DMS 273 treated with DMSO at 0.1 percent for 48 hours (cell line): ENCODE measurements around the gene P2RY10.
"Not testable (repeated sequence)": the region's sequence is repeated elsewhere in the genome, so short reads cannot be mapped to it uniquely, and the experiment has no call there.

Experiments used
- DNase-seq: peaks from one replicate; lab custom pipeline; 2025; lab: John Stamatoyannopoulos, UW

P2RY10 gene, protein sequence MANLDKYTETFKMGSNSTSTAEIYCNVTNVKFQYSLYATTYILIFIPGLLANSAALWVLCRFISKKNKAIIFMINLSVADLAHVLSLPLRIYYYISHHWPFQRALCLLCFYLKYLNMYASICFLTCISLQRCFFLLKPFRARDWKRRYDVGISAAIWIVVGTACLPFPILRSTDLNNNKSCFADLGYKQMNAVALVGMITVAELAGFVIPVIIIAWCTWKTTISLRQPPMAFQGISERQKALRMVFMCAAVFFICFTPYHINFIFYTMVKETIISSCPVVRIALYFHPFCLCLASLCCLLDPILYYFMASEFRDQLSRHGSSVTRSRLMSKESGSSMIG

DNA sequence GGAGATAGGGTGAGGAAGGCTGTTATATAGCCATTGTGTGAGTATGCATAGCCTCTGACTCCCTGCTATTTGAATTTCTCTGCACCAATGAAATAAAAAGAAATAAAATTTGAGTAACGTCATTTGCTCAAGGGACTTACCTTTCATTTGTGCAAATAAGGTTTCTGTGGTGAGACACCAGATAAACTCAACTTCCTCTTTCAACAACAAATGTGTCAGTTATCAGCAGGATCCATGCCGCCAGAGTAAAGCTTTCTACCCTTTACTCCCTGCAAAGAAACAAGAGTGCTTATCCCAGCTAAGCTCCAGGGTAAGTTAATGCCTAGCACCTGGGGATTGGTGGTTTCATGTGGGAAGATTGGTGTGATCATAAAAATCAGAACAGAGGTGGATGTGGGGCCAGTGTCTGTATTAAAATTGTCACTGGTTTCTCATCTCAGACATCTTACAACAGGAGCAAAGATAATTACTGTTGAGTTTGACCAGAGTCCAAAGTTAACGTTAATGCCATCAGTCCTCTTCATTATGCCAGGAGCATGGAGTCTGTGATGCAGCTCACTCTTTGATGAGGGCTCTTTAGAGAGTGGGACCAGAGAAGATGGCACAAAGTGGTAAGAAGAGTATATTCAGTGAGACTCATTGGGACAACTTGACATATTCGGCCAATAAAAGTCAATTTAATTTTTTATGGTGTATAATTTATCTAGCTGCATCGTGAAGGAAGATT lies at the start of gene P2RY10:
TSS of gene P2RY10 (plus strand) at position 206 of the 727 bp plus-strand sequence. CDS start 15,130 bp downstream, outside the sequence.
- no peak for DNase-seq

DNA sequence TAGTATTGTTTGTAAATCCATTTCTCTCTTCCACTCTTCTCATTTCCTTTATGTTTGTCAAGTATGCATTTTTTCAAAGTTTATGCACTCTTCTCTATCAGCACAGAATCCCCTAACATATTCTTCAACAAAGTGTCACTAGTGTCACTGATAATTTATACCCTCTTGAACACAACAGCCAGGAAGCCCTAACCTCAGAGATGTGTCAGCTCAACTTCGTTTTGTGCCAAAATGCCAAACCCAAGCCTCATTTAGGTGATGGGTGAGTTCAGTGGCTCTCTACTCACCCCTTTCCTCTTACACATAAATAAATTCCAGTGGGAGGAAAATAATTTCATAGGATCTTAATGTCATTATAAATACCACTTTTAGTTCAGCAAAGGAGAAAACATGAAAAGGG lies 22.4 kb upstream of the P2RY10 start:
- no peak for DNase-seq

DNA sequence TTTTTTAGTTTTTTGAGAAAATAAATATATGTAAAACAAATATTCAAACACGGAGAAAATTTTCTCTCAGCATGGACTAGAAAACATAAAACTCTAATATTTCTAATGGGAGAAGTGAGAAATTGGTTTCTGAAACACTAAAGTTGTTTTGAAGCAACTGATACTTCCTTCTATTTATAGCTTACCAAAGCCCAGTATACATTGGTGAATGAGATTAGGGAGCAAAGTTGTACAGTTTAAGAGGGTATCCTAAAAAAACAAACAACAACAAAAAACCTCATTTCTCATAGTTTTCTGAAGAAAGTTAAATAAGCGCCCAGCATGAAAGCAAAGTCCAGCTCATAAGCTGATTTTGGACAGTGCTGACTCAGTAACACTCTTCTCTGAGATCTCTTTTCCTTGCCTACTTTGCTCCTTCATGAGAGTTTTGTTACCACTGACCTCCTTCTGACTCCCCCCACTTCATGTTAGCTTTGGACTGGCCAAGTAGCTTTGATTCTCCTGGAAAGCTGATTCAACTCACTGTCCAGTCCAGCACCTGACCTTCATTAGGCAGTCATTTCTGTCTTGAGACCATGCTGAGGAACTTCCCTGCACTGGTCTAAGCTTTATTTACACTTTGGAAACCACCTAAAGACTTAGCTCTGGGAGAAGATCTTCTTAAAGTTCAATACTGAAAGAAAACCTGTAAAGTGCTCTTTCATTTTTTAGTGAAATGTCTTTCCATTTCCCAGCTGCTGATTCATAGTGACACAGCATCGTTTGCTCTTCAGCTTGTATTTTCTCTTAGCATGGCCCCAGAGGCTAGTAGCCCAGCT lies 21.8 kb upstream of the P2RY10 start:
- no peak for DNase-seq

DNA sequence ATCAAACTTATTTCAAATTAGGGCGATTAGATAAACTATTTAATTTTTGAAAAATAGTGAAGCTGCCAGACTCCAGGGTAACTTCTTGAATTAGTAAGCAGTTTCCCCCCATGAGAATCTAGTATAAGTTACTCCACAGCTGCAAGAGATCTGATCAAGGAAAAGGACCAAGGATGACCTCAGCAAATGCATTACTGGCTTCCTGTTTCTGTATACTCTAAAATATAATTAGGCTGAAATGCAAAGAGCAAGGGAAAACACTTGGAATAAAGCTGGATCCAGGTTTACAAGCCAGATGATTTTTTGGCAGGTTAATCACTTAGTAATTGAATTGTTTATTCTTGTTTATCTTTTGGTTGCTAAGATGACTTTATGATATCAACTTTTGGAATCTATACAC lies 13.4 kb upstream of the P2RY10 start:
- DNase-seq: no peak

DNA sequence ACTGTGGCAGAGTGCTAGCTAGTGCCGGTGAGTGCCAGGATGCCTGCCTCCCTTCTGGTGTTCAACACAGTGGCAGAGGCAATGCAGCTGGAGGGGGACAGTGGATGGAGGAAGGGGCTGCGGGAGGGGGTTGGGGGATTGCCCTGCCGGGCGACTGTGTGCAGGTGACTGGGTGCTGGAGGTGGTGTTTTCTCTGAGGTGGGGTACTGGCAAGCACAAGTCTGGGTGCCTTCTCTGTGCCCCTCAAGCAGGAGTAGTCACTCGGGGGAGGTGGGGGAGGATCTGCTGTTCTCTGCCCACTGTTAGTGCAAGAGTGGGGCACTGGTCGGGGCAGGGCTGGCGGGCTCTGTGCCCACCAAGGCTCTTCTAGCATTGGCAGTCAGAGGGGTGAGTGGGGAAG lies 10.3 kb upstream of the P2RY10 start:
- DNase-seq: no peak

DNA sequence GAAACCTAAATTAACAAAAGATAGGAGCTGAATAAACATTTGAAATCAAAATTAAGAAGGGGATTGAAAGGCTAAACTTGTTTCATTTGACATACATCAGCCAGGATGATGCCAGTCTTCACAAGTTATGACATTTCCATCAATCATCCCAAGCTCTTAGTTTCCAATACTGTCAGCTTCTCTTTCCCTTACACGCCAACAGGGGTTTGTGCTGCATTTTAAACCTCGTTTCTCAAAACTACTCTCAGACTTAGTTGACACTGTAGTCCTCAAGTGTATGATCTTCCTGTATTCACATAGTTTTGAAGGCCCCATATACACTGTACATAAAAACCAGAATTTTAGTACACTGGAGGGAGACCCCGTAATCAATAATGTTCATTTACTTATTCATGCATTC lies 840 bp upstream of the P2RY10 start:
- DNase-seq: no peak

DNA sequence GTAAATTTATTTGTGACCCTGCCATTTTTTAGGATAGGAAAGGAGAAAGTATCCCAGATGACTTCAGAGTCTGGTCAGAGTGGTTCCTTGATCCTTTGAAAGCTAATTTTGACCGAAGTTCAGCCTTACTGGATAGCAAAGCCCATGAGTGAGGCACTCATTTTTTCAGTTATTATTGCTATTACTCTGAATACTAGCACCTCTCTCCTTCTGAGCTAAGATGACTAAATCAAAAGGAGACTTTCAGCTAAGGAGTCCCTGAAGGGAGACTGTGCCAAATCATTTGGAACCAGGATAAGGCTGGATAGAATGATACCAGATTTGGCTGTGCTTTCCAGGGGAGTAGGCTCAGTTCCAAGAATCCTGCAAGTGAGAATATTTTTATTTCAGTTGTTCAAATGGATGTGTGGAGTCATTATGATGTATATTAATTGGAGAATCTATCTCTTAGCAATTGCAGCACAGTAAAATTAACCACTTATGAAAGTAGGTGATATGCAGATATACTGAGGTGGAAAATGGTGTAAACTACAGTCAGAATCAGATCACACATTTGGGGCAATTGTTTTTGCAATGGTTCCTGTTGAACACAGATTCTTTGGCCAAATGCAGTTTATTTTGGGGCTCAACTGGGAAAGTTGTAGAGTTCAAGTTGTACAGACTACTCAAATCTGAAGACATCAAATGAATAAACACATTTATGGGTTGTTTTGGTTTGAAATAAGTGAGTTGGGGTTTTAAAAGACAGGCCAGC lies 1.2 kb downstream of the P2RY10 start:
- DNase-seq: no peak

DNA sequence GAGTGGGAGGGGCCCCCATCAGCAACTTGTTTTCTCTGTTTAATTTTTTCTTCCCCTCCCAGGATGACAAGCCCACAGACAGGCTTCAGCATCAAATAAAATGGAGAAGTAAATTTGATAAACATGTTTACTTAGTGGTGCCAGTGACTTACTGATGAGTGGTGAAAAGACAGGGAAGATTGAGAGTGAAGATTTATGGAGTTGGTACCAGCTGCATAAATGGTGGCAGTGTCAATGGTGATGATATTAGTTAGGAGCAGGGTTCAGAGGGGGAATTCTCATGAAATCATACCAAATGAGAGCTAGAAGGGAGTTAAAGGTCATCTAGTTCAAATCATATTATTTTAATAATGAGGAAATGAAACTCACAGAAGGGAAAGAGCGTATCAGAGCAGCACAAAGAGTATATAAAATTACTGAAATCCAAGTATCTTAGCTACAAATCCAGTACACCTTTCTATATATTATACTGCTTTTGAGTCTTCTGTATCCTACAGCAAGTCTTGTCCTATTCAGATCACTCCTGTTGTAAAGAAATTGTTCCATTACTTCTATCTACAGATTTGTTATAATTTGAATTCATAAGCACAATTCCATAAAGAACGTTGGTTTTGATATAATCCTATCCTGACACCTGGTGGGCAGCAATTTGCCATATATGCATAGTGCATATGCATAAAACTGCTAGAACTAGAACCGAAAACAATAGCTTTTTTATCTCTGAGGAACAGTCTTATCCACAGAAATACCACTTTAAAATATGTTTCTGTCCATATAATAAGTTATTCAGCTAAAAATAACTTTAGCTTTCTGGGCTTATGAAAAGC lies 5.0 kb downstream of the P2RY10 start:
- DNase-seq: no peak

DNA sequence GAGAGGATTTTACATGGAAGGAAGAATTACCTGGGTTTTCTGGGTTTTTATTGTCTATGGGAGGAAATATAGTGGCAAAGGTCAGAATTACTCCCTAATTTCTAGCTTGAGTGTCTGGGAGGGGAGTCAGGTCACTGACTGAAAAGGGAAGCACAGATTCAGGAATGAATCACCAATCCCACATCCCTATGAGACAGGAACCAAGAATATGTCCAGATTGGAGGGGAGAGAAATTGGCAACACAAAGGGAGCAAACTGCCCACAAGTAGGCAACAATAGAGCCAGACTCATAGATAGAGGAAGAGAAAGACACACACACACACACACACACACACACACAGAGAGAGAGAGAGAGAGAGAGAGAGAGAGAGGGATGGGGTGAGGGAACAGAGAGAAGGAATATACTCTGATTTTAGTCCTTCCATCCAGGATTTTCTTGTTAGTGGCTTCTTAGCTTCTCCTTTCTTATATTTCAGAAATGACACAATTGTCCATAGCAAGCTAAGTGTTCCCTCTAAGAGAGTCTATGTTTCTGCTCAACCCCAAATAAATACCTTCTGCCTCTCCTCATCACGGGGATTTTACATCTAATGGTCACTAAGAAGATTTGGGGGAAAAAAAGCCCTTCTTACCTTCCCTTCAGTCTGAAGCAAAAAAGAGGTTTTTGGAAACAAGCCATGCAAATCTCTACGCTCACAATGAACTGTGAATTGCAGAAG lies 12.0 kb downstream of the P2RY10 start:
- no peak for DNase-seq

DNA sequence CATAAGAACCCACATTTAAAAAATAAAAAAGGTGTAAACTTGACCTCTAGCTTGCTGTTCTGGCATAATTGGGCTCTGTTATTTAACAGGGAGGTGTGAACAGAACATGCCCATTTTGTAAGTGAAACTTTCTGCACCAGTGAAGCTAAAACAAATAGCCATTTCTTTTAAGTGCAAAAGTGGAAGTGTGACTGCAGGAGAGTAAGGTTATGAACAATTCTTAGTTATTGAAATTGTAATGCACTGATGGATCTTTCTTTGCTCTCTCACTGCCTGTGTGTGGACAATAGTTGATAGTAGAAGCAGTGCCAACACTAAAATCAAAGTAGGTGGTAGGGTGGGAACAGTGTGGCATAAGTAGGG lies 12.6 kb downstream of the P2RY10 start:
- DNase-seq: no peak

DNA sequence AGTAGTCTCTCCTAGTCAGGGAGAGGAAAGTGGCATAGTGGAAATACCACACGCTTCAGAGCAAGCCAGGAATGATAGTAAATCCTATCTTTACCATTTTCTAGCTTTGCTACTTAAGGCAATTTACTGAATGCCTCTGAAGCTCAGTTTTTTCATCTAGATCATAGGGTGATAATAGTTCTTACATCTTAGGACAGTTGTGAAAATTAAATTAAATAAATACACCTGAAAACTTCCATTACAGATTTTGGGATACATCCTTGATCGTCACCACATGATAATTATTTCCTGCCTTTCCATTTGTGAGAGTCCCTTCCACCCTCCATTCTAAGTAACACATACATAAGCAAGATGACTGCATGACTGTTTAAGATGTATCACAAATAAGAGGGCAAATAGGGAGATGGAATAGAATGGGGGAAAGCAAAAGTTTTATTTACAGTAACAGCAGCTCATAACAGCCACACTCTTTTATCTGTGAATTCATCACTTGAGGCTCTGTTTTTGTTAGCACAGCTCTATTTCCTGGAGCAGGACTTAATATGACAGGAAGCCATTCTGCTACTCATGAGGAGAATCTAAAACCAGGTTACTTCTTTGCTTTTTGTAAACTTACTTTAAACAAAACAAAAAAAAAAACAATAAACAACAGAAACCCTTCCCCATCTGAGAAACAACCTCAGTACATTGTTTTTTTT lies 13.4 kb downstream of the P2RY10 start:
- no peak for DNase-seq

DNA sequence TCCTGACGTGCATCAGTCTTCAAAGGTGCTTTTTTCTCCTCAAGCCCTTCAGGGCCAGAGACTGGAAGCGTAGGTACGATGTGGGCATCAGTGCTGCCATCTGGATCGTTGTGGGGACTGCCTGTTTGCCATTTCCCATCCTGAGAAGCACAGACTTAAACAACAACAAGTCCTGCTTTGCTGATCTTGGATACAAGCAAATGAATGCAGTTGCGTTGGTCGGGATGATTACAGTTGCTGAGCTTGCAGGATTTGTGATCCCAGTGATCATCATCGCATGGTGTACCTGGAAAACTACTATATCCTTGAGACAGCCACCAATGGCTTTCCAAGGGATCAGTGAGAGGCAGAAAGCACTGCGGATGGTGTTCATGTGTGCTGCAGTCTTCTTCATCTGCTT lies 15.7 kb downstream of the P2RY10 start:
- DNase-seq: no peak

DNA sequence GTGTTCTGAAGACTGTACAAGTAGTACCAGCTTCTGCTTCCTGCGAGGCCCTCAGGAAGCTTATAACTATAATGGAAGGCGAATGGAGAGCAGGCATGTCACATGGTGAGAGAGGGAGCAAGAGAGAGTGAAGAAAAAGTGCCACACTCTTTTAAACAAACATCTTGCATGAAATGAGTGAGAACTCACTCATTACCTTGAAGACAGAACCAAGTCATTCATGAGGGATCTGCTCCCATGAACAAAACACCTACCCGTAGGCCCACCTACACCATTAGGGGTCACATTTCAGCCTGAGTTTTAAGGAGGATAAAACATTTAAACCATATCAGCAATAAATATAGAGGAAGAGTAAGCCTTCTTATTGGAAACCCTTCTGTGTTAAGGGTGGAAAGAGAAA lies 19.4 kb downstream of the P2RY10 start:
- DNase-seq: no peak

DNA sequence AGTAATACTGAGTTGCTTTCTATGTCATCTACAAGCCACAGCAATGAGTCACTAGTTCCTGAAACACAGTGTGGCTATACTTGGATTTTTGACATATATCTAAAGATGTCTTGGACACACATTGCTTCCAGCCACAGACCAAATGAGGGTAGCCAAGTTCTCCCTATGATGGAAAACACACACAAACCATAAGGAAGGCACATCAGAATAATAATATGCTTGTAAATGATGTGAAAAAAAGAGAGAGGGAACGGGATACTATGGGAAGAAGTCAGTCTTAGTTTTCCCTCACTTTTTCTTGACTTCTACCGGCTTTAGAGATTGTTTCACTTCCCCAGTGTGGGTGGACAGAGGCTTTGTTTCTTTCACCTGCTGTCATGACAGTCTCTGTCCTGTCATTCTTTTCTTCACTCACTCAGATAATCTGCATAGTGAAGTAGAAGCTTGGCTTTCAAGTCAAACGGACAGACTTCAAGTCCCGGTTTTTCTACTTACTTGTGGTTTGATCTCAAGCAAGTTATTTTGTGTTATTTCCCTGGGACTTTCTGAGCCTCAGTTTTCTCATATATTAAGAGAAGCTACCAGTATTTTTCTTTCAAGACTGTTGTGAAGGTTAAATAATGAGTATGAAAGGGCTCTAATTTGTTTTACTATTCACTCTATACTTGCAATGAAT lies 34.7 kb downstream of the P2RY10 start:
- DNase-seq: no peak

DNA sequence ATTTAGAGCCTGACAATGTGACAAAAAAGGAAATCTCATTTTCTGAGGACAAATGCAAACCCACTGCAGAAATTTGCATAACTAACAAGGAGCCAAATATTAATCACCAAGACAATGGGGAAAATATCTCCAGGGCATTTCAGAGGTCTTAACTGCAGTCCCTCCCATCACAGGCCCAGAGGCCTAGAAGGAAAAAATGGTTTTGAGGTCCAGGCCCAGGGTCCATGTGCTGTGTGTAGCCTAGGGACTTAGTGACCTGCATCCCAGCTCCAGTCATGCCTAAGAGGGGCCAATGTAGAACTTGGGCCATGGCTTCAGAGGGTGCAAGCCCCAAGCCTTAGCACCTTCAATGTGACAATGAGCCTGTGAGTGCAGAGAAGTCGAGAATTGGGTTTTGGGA lies 44.2 kb downstream of the P2RY10 start:
- DNase-seq: no peak

DNA sequence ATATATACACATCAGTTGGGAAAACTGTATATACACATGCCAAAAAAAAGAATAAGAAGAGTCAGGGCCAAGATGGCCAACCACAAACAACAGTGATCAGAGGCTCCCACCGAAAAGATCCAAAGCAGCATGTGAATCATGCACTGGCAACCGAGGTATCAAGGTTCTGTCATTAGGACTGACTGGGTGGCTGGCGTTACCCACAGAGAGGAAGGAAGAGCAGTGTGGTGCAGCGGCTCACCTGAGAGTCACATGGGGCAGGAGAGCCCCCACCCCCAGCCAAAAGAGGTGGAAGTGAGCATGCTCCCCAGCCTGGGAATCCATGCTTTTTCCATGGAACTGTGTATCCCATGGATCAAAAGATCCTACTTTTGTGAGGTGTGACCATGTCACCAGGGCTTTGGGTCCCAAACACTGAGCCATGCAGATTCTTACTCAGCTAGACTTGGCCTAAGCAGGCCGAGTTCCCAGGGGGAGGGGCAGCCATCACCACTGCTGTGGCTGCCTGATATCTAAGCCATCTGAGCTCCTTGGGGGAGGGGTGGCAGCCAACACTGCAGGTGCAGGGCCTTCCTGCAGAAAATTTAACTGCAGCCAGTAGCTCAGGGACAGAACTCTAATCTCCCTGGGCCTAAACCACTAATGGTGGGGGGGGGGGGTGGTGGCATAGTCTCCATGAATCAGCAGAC lies 52.8 kb downstream of the P2RY10 start:
- no peak for DNase-seq

DNA sequence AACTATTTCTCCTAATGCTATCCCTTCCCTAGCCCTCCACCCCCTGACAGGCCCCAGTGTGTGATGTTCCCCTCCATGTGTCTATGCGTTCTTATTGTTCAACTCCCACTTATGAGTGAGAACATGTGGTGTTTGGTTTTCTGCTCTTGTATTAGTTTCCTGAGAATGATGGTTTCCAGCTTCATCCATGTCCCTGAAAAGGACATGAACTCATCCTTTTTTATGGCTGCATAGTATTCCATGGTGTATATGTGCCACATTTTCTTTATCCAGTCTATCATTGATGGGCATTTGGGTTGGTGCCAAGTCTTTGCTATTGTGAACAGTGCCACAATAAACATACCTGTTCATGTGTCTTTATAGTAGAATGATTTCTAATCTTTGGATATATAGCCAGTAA lies 62.3 kb downstream of the P2RY10 start:
- DNase-seq: not testable (repeated sequence)
